ENCODE measurements around the gene TRIM10. TPM values are rescaled to one million over a fixed set of nuclear protein-coding genes. Genes with fewer than 3 reads are reported as not detected.

The TRIM10 gene
- total and polyA plus RNA-seq, 11 donors, result not detected

DNA sequence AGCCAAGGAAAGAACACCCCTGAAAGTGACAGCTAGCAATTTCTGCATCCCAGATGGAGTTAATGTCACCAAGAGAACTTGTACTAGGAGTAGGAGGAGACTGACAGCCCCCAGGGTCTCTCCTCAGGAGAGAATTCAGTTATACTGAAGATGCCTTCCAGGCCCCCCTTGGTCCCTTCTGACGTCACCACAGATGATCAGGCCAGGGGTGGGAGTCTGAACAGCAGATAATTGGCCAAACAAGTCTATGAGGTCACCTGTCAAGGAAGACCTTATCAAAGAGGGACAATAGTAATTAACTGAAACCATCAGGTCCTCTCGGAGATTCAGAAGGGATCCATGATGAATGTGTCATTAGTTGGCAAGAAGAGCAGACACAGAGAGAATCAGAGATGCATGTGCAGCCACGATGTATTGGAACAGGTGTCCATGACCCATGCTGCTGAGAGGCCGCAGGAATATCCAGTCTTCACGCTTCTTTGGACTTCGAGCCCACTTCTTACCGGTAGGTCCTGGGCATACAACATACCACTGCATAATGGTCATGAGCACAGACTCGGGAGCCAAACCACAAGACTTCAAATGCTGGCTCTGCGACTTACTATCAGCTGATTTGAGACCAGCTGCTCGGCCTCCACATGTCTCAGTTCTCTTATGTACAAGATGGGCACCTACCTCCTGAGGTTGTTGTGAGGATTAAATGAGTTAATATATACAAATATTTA, 10.2 kb downstream of the TRIM10 start:
- Histone ChIP-seq H3K36me3 (no peaks in the 10 kb centered on the region), H3K27me3 (peaks cover 0 to 18% (median 5%) of the 10 kb centered on the region in 9 donors), H3K4me1 (peaks cover 0 to 13% (median 0%) of the 10 kb centered on the region in 12 donors), H3K4me3 (no peak overlapping the region), H3K9me3 (no peaks in the 10 kb centered on the region), H3K27ac (no peak overlapping the region)
- DNase-seq (no peak), ATAC-seq (no peak)
- intact Hi-C loops (cut with DNase I), result no loop called here
- WGBS, 4 donors, result 81 to 87% (median 85%) methylated on average over 10 of the region's 10 CpGs
- TF ChIP-seq POLR2A (IDR thresholded peaks at IDR 0.05), result no peak

DNA sequence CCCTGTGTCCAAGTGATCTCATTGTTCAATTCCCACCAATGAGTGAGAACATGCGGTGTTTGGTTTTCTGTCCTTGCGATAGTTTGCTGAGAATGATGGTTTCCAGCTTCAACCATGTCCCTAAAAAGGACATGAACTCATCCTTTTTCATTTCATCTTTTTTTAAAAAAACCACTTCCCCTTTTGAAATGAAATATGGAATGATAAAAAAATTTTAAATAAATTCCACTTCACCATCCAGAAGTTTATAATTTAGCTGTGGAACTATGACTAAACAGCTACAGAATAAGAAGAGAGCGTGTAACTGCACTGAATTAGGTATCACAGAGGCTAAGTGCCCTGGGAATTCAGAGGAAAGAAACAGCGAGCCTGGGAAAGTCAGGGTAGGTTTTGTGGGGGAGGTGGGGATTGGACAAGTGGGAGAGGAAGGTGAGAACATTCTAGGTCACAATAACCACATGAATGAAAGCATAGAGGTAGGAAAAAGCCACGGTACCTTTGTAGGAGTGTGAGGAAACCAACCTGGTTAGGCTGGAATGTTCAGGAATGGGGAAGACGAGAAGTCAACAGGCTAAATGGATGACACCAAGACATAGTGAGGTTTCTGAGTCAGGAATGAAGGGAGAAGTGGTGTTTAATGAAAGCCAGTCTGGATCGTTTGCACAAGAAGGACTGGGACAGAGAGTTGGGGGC, 11.0 kb downstream of the TRIM10 start:
- 62 to 72% (median 67%) methylated on average over 7 of the region's 7 CpGs for WGBS, 4 donors

DNA sequence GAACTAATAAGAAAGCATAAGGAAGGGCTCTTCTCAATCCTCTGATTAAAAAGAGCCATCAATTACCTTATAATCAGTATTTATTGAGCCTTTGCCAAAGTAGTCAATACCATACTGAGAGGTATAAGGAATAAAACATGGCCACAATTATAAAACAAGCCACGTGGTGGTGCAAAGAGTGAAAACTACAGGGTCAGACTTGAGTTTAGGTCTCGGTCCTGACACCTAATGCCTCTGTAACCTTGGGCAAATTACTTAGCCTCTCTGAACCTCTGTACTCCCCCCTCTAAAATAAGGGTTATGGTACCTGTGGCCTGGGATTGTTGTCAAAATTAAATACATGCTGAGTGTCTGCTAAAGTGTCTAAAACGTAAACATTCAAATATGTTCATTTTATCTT, 11.8 kb downstream of the TRIM10 start:
- WGBS, 4 donors, result 60 to 69% (median 66%) methylated on average over 3 of the region's 3 CpGs
- Histone ChIP-seq H3K36me3 (no peaks in the 10 kb centered on the region), H3K27ac (no peak overlapping the region), H3K9me3 (no peaks in the 10 kb centered on the region), H3K27me3 (peaks cover 0 to 32% (median 7%) of the 10 kb centered on the region in 9 donors), H3K4me3 (no peak overlapping the region), H3K4me1 (no peaks in the 10 kb centered on the region)
- ATAC-seq (no peak), DNase-seq (no peak)
- TF ChIP-seq, protein P1, sequence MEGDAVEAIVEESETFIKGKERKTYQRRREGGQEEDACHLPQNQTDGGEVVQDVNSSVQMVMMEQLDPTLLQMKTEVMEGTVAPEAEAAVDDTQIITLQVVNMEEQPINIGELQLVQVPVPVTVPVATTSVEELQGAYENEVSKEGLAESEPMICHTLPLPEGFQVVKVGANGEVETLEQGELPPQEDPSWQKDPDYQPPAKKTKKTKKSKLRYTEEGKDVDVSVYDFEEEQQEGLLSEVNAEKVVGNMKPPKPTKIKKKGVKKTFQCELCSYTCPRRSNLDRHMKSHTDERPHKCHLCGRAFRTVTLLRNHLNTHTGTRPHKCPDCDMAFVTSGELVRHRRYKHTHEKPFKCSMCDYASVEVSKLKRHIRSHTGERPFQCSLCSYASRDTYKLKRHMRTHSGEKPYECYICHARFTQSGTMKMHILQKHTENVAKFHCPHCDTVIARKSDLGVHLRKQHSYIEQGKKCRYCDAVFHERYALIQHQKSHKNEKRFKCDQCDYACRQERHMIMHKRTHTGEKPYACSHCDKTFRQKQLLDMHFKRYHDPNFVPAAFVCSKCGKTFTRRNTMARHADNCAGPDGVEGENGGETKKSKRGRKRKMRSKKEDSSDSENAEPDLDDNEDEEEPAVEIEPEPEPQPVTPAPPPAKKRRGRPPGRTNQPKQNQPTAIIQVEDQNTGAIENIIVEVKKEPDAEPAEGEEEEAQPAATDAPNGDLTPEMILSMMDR (IDR thresholded peaks at IDR 0.05), result no peak
- no peak for TF ChIP-seq POLR2A (IDR thresholded peaks at IDR 0.05)
- intact Hi-C loops (cut with DNase I), result no loop called here

More for the DNA sequence above, 11.0 kb downstream of the TRIM10 start:
- Histone ChIP-seq H3K27ac (no peak overlapping the region), H3K4me3 (no peak overlapping the region), H3K4me1 (peaks cover 0 to 6% (median 0%) of the 10 kb centered on the region in 12 donors), H3K36me3 (no peaks in the 10 kb centered on the region), H3K9me3 (no peaks in the 10 kb centered on the region), H3K27me3 (peaks cover 0 to 25% (median 7%) of the 10 kb centered on the region in 9 donors)
- no peak for TF ChIP-seq POLR2A (IDR thresholded peaks at IDR 0.05)
- TF ChIP-seq, protein P1 (IDR thresholded peaks at IDR 0.05), result no peak
- DNase-seq (no peak), ATAC-seq (no peak)
- intact Hi-C loops (cut with DNase I), result no loop called here

DNA sequence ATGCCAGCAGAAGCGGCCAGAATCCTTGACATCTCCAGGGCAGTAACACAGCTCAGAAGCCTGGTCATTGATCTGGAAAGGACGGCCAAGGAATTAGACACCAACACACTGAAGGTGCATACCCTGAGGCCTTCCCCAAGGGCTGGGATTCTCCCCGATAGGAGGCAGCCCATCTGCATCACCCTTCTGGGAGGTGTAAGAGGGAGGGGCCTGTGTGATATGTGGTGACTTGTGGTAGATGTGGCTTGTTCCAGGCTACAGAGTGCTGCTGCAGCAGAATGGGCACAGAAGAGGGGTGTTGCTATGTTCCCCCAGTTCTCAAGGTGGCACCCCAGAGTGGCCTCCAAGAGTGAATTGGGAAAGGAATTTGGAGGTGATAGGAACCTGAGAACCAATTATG, 13.9 kb downstream of the TRIM10 start:
- Histone ChIP-seq H3K4me3 (no peak overlapping the region), H3K36me3 (no peaks in the 10 kb centered on the region), H3K27me3 (peaks cover 0 to 44% (median 7%) of the 10 kb centered on the region in 9 donors), H3K4me1 (no peaks in the 10 kb centered on the region), H3K9me3 (no peaks in the 10 kb centered on the region), H3K27ac (no peak overlapping the region)
- intact Hi-C loops (cut with DNase I), result no loop called here
- 67 to 90% (median 75%) methylated on average over 1 to 3 of the region's 3 CpGs for WGBS, 4 donors
- no peak for DNase-seq
- no peak for ATAC-seq
- TF ChIP-seq, protein P1 (IDR thresholded peaks at IDR 0.05), result no peak
- TF ChIP-seq POLR2A (IDR thresholded peaks at IDR 0.05), result no peak
